ENCODE measurements around the gene RAD51B. TPM values are rescaled to one million over a fixed set of nuclear protein-coding genes. Genes with fewer than 3 reads are reported as not detected.

RAD51B gene
- total RNA-seq, 6 experiments from 2014 or later: 2.7 to 5.8 (median 4.3) TPM

DNA sequence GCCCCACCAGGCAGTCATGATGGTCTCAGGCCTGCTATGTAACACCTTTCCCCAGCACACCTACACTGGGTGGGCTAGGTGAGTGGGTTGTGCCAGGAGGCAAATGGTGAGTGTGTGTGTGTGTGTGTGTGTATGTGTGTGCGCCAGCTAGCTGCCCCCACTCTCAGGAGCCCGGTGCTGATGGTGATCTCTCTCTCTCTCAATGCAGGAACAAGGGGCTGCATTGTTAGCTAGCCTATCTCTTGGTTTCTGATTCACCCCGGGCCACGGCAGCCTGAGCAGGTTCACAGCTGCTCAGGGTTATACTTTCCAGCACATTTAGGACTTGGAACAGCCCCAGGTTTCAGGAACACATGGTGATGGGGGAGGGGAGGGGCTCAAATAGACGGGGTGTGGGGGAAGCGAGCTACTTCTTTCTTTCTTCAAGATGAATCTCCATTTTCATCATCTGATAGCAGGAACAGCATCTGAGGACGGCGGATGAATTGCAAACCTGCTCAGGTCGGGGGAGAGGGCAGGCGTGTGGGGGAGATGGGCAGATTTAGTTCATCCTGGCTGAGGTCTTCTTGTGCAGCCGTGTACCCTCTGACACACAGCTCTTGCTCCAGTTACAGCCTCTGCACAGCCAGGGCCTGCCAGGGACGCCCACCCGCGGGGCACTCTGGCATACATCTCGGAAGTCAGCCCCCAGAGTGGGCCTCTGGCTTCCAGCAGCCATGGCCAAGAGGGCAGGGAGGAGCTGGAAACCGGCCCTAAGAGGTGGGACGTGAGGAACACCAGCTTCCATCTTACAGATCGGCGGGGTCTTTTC lies 835.6 kb downstream of the RAD51B start:
- TF ChIP-seq, protein P1, sequence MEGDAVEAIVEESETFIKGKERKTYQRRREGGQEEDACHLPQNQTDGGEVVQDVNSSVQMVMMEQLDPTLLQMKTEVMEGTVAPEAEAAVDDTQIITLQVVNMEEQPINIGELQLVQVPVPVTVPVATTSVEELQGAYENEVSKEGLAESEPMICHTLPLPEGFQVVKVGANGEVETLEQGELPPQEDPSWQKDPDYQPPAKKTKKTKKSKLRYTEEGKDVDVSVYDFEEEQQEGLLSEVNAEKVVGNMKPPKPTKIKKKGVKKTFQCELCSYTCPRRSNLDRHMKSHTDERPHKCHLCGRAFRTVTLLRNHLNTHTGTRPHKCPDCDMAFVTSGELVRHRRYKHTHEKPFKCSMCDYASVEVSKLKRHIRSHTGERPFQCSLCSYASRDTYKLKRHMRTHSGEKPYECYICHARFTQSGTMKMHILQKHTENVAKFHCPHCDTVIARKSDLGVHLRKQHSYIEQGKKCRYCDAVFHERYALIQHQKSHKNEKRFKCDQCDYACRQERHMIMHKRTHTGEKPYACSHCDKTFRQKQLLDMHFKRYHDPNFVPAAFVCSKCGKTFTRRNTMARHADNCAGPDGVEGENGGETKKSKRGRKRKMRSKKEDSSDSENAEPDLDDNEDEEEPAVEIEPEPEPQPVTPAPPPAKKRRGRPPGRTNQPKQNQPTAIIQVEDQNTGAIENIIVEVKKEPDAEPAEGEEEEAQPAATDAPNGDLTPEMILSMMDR (IDR thresholded peaks at IDR 0.05): no peak
- TF ChIP-seq POLR2A (IDR thresholded peaks at IDR 0.05): no peak
- 58% methylated on average over 6 of the region's 19 CpGs for WGBS (ENCODE audit: insufficient coverage, low coverage, low lambda C conversion rate, missing lambda C conversion rate)
- intact Hi-C loops (cut with DNase I): no loop called here
- no peak overlapping the region for H3K4me3 ChIP-seq
- H3K4me1 ChIP-seq: peaks cover 0 to 17% (median 6%) of the 10 kb centered on the region in 4 donors
- ATAC-seq: no peak
- no peaks in the 10 kb centered on the region for H3K36me3 ChIP-seq
- H3K9me3 ChIP-seq: no peaks in the 10 kb centered on the region
- no peak overlapping the region for H3K27ac ChIP-seq
- no peak for DNase-seq
- no peaks in the 10 kb centered on the region for H3K27me3 ChIP-seq

DNA sequence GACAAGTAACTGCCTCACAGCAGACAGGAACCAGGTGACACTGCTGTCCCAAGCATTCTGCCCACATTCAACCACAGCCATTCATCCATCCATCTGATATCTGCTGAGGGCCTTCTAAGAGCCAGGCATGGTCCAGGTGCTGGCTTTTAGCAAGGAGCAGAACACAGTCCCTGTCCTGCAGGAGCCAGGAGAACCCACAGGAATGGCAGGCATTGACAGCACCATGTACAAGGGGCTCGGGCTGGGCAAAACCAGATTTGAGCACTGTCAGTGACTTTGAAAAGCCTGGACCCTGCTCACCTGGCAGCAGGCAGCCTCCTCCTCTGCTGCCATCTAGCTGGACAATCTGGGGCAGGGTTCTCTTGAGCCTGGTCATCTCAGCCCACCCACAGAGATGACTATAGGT lies 836.3 kb downstream of the RAD51B start:
- DNase-seq (no peak), ATAC-seq (peak; percentile 67 to 76 (median 75))
- no CpG with 5 or more reads among the region's 1 CpG for WGBS (ENCODE audit: insufficient coverage, low coverage, low lambda C conversion rate, missing lambda C conversion rate)
- no peaks in the 10 kb centered on the region for H3K27me3 ChIP-seq
- no peak overlapping the region for H3K27ac ChIP-seq
- no peak for TF ChIP-seq POLR2A (IDR thresholded peaks at IDR 0.05)
- TF ChIP-seq, protein P1 (IDR thresholded peaks at IDR 0.05): peak; percentile 37 to 56 (median 54)
- no peak overlapping the region for H3K4me3 ChIP-seq
- H3K9me3 ChIP-seq: no peaks in the 10 kb centered on the region
- peaks cover 0 to 11% (median 3%) of the 10 kb centered on the region in 4 donors for H3K4me1 ChIP-seq
- H3K36me3 ChIP-seq: no peaks in the 10 kb centered on the region
- intact Hi-C loops (cut with DNase I): no loop called here

DNA sequence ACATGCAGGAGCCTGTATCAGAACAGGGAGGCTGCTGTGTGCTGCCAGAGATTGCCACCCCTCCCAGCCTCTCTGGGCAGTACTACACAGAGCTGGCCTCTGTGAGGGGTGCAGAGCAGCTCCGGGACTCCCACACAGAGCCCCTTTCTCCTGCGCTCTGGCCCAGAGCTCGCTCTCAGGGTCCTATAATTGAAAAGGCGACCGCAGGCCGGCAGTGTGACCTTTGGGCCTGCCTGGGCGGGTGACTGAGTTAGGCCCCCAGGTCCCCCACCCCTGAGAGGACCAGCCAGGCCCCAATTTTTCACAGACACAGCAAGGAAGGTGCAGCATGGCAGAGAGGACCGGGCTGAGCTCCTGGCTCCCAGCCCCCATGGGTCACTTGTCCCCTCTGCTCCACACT lies 836.9 kb downstream of the RAD51B start:
- ATAC-seq (peak in 1 of 4 donors; percentile 5), DNase-seq (peak in 1 of 3 donors; percentile 45)
- Histone ChIP-seq H3K27me3 (no peaks in the 10 kb centered on the region), H3K4me3 (no peak overlapping the region), H3K9me3 (no peaks in the 10 kb centered on the region), H3K36me3 (no peaks in the 10 kb centered on the region), H3K4me1 (peaks cover 0 to 5% (median under 1%) of the 10 kb centered on the region in 4 donors), H3K27ac (no peak overlapping the region)
- intact Hi-C loops (cut with DNase I): no loop called here
- WGBS (ENCODE audit: insufficient coverage, low coverage, low lambda C conversion rate, missing lambda C conversion rate): no CpG with 5 or more reads among the region's 8 CpGs
- TF ChIP-seq, protein P1 (IDR thresholded peaks at IDR 0.05): no peak
- no peak for TF ChIP-seq POLR2A (IDR thresholded peaks at IDR 0.05)

DNA sequence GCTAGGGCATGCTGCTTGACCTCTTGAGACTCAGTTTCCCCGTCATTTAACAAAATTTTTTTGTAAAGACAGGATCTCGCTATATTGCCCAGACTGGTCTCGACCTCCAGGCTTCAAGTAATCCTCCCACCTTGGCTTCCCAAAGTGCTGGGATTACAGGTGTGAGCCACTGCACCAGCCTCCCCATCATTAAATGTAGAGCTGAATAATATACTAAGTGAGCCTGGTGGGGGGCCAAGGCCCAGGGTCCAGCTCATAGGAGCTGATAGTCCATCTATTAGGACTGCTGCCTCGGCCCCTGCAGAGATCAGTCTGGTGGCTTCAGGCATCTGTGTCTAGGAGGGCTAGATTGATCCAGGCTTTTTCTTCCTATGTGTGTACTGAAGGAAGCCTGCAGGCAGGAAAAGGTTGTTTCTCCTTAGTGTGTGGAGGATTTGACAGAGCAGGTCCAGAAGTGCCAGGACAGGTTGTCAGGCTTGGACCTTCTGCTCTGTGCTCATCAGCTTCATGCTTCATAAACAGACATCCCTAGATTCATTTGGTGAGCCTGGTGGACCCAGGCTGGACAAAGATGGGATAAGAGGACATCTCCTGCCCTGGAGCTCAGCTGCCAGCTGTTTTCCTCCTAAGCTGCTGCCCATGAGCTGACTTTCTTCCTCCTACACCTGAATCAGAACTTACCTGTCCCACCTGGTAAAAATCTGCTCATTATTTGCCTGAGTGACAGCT lies 837.9 kb downstream of the RAD51B start:
- ATAC-seq: no peak
- Histone ChIP-seq H3K27ac (no peak overlapping the region), H3K9me3 (no peaks in the 10 kb centered on the region), H3K4me3 (no peak overlapping the region), H3K4me1 (no peaks in the 10 kb centered on the region), H3K36me3 (no peaks in the 10 kb centered on the region), H3K27me3 (no peaks in the 10 kb centered on the region)
- WGBS (ENCODE audit: insufficient coverage, low coverage, low lambda C conversion rate, missing lambda C conversion rate): 89% methylated on average over 4 of the region's 4 CpGs
- no peak for TF ChIP-seq POLR2A (IDR thresholded peaks at IDR 0.05)
- TF ChIP-seq, protein P1 (IDR thresholded peaks at IDR 0.05): no peak
- intact Hi-C loops (cut with DNase I): no loop called here
- peak in 1 of 3 donors; percentile 44 for DNase-seq
